GM19035 (cell line): ENCODE data around the gene ARSI.

ENCODE experiments used
- ATAC-seq: cut with Tn5 transposase; IDR thresholded peaks from one replicate; pipeline ENCODE4 v1.9.1; 2021; ENCODE audit not compliant: unreplicated experiment

The ARSI gene

GRCh38 chr5:150309101-150309885, 6.6 kb upstream of the ARSI start:
- ATAC-seq = no peak

DNA sequence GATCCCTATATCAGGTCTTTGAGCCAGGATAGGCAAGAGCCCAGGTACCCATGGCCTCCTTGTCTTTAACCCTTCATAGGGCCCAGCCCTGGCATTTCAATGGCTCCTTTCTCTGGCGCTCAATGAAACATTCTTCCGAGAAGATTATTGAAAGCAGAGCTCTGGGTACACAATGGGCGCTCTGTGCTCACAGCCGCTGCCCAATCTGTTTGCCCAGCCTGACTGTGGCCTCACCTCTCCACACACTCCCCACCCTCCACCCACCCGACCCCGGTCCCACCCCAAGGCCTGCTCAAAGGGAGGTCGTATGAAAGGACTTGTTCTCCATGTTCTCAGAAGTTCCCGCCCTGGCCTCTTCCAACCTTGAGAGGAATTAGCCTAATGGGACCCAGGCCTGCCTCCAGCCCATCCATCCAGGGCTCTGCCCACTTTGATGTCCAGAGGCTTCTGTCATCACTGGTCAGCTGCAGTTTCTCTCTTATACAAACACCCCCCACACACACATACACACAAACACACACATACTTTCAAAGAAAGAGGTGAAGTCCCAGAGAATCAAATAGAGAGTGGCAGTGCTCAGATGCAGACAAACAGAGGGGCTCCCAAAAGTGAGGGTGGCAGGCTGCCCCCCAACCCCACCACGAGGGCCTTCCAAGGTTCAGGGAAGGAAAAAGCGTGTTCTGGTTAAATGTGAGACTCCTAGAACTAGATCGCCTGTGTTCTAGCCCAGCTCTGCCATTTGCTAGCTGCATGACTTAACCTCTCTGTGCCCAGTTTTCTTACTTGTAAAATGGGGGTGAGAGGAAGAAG, 5.1 kb upstream of the ARSI start:
- ATAC-seq = no peak

DNA sequence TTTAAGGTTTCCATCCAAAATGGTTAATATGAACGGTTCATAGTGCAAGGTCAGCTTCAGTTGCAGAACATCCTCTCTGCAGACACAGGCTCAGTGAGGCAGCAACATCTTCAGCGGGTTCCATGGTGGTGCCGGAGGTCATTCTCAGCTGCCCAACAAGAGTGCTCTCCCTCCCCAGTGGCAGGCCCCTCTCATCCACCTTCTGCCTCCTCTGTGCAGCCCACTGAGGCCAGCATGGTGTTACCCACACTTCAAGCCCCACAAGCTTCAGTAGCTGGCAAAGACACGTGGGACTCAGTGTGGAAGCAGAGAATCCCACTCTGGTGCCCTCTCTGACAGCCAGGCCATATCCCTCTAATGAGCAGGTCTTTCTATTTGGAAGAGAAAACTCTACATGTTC, 4.1 kb upstream of the ARSI start:
- no peak for ATAC-seq

DNA sequence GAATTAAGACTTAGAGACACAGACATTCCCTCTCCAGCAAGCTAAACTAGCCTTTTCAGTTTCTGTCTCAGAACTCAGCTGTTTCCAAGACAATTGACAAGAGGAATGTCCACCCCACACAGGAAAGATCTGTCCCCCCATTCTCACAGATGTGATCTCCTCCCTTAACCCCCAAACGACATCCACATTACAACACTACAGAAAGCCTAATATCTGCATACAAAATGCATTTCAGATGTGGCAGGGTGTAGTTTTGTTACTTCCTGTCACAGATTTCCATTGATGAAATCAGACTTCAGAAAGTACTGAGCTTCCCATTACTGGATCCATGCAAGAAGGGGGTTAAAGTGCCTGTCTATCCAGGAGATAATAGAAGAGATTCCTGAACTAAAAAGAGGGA, 2.9 kb upstream of the ARSI start:
- ATAC-seq = no peak

DNA sequence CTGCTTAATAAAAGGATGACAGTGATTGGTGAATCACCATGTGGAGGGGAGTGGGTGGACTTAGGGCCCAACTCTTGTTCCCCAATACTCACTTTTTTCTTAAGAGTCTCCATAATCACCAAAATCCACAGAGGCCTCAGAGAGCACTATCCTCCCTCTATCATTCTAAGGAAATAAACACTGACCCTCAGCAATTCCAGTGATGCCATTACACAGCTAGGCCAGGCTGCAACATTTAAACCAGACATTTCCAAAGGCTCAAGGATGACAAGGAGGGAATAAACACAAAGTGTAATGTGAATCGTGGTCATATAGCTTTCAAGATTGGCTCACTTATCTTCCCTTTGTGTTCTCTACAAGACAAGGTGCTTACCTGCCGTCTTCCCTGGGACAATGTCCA, 2.4 kb upstream of the ARSI start:
- no peak for ATAC-seq

DNA sequence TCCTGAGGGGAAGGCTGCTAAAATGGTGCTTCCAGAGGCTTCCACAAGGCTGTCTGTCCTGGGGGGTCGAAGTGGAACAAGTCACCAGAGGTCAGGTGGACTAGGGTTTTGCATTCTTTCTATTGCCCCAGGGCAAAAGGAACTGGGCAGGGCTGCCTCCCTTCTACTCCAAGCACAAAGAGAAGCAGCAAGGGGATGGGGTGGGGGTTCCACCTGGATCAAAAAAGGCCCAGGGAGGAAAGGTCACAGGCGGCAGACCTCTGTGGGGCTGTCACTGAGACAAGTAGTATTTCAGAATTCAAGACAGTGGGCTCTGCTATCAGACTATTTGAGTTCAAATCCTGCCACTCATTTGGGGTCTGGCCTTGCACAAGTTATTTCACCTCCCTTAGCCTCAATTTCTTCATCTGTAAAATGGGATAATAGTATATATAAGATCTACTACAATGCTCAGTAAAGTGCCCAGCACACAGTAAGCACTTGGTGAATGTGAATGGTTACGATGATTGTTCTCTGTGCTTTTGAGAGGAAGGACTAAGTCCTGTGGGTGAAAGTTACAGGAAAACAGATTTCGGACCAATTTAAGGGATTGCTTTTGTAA, 1.9 kb upstream of the ARSI start:
- ATAC-seq = no peak

DNA sequence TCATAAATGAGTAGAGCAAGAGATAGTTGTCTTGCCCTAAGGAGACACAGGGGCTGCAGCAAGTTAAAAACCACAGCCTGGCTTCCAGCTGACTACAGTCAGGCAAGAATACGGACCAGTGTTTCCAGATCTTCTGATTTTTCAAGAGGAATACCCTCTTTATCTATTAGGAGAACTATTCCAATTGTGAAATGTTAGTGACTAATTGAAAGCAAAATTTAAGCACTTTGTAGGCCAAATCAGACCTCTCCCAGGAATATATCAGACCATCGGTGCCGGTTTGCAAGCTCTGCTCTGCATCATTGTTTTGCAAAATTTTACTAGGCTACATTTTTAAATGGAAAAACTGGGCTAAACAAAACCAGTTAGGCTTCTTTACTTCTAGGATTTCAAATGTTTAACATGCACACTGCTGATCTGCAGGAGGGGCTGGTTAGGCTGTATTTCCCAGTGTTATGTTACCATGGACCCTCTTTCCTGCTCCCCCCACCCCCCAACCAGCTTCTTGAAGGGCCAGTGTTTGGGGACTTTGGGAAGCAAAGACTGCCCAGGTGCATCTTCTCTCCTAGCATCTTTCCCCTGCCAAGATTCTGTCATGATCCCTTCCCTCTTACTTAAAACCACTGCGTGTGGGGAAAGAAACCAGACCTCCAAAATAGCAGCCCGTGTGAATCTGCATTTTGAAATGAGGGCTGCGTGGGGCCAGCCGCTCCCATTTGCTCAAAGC, 1.1 kb upstream of the ARSI start:
- ATAC-seq = no peak

DNA sequence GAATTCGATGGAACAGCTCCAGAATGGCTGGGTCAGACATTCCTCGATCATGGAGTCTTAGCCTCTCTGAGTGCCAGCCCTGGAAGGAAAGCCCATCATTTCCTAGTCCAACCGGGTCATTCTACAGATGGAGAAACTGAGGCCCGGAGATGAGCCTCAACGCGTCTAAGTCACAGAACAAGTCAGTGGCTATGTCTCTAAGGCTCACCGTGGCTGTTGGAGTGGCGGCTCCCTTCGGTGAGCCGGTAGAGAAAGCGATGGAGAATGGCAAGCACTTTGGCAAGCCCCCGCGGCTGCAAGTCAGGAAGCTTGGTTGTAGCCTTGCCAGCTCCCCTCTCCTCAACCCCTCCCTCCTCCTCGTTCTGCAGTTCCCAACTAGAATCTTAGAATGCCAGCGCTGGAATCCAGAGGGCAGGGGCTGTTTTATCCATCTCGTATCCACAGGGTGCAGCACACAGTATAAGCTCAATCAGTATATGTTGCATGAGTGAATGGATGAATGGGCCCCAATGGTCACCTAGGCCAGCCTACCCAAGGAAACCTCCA, 438 bp upstream of the ARSI start:
- no peak for ATAC-seq

DNA sequence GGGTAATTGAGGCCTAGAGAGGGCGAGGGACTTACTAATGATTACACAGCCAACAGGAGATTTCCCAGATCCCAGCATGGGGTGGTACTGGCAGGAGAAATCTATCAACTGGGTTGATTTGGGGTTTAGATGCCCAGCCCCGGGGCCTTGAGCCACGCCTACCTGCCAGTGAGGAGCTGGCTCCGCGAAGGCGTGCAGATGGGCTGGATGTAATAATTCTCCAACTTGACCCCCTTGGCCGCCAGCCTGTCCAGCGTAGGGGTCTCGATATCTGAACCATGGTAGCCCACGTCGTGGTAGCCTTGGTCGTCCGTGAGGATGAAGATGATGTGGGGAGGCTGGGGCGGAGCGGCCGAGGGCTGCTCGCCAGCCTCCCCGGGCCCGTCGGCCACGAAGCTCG, 804 bp downstream of the ARSI start:
- ATAC-seq = no peak

DNA sequence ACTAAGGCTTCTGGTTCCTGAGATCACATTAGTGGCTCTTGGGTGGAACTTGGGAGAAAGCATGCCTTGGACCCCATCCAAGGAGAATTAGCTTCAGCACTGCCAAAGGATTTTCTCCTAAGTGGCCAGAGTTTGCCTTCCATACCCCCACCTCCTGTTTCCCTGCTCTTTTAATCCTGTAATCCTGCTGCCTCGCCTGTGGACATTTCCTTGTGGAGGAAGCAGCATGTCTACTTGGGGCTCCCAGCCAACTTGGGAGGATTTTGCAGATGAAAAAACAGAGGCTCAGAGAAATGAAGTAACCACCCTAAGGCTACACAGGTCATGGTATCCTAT, 1.6 kb downstream of the ARSI start:
- ATAC-seq = no peak

DNA sequence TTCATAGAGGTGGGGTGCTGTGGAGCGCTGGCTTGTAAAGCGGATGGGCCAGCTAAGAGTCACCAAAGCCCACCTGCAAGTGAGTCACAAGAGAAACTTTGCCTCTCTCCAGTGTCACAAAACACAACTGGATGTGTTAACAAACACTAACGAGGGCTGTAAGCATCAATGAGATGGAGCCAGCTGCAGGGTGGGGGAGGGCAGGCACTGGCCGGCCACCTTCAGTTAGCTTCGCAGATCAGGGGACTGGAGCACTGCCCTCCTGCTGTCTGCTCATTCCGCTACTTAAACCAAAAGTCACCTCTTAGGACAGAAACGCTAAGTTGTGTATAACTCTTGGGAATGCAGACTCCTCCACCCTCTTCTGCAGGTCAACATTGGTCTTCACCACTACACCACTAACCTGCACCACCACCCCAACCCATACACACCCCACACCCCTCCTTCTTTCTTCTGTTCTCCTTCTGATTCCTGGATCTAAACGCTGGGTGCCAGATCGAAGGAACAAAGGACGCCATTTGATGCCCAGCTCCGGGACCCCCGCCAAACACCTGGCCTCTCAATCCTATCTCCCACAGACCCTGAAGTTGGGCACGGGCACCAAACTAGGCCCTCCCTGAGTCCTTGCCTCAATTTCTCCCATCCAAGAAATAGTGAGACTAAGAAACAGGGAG, 2.1 kb downstream of the ARSI start:
- no peak for ATAC-seq

- no peak for ATAC-seq
Observed at GRCh38 chr5:150299571-150300327, 3.0 kb downstream of the ARSI start.

DNA sequence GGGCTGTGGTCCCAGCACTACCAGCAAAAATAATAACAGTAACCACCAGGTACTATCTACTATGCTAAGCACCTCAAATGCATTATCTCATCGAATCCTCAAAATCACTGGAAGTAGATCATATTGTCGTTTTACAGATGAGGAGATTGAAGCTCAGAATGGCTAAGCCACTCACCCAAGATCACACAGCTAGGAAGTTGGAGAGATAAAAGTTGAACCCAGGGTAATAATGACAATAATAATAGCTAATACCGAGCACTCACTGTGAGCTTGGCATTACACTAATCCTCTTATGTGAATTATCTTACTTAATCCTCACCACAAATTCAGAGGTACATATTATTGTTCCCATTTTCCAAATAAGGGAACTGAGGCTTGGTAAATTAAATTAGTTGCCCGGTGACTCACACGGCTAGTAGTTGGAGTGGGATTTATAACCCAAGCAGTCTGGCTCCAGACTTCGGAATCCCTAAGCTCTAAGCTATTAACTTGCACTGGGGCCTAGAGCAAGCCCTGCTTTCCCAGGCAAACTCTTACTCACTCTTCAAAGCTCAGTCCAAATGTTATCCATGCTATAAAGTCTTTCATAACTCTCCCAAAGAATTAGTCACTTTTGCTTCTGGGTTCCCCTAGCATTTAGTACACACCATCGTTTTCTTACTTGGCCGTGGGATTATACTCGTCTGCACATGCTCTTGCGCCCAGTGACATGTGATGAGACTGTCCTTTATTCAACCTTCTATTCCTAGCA, 3.8 kb downstream of the ARSI start:
- no peak for ATAC-seq

- no peak for ATAC-seq
Observed at GRCh38 chr5:150297934-150298595, 4.6 kb downstream of the ARSI start.

DNA sequence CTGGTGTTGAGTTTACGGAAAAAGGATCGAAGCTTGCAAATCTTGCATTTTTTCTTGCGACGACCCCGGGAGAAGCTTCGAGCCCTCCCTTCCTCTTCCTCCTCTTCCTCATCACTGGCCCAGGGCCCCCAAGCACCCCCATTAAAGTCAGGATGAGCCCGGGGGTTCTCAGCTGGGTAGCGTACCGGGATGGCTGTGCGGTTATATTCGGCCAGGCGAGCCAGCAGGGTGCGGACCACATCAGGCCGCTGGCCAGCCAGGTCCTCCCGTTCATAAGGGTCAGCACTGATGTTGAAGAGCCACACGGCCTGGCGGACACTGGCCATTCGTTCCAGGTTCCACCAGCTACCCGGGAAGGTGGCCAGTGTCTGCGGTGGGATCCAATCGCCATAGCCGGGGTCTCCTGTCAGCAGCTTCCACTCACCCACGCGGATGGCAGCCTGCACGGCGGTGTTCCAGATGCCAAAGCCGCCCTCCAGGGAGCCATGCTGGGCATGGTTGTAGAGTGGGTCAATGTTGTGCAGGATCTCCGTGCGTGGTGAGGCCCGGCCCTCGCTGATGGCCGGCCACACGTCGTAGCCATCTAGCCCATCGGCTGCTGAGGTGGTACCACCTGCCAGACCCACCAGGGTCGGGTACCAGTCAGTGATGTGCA, 5.3 kb downstream of the ARSI start:
- ATAC-seq = no peak

DNA sequence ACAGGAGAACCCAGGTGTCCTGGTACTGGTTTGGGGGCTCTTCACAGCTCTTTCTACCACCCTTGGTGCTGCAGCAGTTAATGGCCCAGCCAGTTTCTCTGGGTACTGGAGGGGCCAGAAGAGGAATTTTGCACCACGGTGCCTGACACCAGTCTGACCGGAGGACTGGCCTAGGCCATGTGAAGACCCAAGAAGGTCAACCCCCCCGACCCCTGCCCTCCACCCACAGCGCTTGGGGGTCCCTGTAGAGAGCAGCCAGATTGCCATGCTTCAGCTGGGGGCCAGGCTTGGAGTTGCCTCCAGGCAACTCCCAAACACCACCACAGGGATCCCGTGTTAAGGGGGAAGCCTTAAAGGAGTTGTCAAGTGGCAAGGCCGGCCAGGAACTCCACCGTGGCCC, 6.2 kb downstream of the ARSI start:
- ATAC-seq = no peak

- no peak for ATAC-seq
Observed at GRCh38 chr5:150295741-150296486, 6.8 kb downstream of the ARSI start.
